ENCODE measurements around the gene SLC26A11. TPM values are rescaled to one million over a fixed set of nuclear protein-coding genes. Genes with fewer than 3 reads are reported as not detected.

SLC26A11 gene
- total and polyA plus RNA-seq, 2 of the 13 experiments (the other 11 are each of a cell fraction or from before 2014, with no cell fraction given) = 8.7 to 13.2 TPM

DNA sequence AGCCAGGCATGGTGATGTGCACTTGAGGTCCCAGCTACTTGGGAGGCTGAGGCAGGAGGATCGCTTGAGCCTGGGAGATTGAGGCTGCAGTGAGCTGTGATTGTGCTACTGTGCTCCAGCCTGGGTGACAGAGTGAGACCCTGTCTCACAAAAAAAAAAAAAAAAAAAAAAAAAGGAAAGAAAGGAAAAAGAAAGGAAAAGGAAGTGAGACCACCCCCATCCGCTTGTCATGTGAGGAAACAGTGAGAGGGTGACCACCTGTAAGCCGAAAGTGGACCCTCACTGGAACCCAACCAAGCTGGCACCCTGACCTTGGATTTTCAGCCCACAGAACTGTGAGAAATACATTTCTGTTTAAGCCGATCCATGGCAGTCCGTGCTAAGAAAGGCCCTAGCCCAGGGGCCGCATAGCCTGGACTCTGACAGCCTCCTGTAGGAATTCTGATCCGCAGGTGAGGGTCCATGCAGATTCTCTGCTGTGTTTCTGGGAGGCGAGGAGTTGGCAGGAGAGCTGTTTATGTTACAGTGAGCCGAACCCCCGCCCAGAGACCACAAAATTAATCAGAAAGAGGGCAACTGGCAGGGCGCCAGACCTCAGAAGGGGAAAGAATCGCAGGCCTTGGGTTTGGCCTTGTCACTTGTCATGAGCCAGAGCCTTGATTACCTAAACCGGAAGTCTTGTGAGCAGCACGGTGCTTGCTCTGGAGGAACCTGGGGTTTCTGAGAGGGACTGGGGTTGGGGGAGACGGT lies 1.0 kb upstream of the SLC26A11 start (continued):
- TF ChIP-seq, protein P1, sequence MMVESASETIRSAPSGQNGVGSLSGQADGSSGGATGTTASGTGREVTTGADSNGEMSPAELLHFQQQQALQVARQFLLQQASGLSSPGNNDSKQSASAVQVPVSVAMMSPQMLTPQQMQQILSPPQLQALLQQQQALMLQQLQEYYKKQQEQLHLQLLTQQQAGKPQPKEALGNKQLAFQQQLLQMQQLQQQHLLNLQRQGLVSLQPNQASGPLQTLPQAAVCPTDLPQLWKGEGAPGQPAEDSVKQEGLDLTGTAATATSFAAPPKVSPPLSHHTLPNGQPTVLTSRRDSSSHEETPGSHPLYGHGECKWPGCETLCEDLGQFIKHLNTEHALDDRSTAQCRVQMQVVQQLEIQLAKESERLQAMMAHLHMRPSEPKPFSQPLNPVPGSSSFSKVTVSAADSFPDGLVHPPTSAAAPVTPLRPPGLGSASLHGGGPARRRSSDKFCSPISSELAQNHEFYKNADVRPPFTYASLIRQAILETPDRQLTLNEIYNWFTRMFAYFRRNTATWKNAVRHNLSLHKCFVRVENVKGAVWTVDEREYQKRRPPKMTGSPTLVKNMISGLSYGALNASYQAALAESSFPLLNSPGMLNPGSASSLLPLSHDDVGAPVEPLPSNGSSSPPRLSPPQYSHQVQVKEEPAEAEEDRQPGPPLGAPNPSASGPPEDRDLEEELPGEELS (CRISPR knock-in tag; IDR thresholded peaks at IDR 0.05) = no peak
- TF ChIP-seq FOXP1 (IDR thresholded peaks at IDR 0.05) (no peak), FOXP1 (CRISPR knock-in tag; IDR thresholded peaks at IDR 0.05) (0 out of 2 replicates have a peak, but pooled peaks have one; percentile 7), MXD4 (CRISPR knock-in tag; IDR thresholded peaks at IDR 0.05) (no peak), SRY (CRISPR knock-in tag; IDR thresholded peaks at IDR 0.05) (no peak), ZNF501 (CRISPR knock-in tag; IDR thresholded peaks at IDR 0.05) (peak; percentile 4; the same call in 1 of the 2 replicates), THAP7 (CRISPR knock-in tag; IDR thresholded peaks at IDR 0.05) (0 out of 2 replicates have a peak, but pooled peaks have one; percentile 33), ZNF558 (CRISPR knock-in tag; IDR thresholded peaks at IDR 0.05; ENCODE audit: borderline replicate concordance) (no peak), HNF4A (CRISPR knock-in tag; IDR thresholded peaks at IDR 0.05) (peak; percentile 27; the same call in 1 of the 2 replicates), PREB (CRISPR knock-in tag; IDR thresholded peaks at IDR 0.05) (no peak), ZNF792 (CRISPR knock-in tag; IDR thresholded peaks at IDR 0.05) (no peak), MNT (IDR thresholded peaks at IDR 0.05) (no peak), ZNF281 (CRISPR knock-in tag; IDR thresholded peaks at IDR 0.05; ENCODE audit: borderline replicate concordance) (no peak), HMGA1 (CRISPR knock-in tag; conservative IDR thresholded peaks at IDR 0.05) (no peak), ATF7-NPFF (CRISPR knock-in tag; IDR thresholded peaks at IDR 0.05; ENCODE audit: low read depth) (no peak)
- TF ChIP-seq, protein P2, sequence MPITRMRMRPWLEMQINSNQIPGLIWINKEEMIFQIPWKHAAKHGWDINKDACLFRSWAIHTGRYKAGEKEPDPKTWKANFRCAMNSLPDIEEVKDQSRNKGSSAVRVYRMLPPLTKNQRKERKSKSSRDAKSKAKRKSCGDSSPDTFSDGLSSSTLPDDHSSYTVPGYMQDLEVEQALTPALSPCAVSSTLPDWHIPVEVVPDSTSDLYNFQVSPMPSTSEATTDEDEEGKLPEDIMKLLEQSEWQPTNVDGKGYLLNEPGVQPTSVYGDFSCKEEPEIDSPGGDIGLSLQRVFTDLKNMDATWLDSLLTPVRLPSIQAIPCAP (CRISPR knock-in tag; IDR thresholded peaks at IDR 0.05; ENCODE audit: low read depth) = no peak
- TF ChIP-seq, protein P3, sequence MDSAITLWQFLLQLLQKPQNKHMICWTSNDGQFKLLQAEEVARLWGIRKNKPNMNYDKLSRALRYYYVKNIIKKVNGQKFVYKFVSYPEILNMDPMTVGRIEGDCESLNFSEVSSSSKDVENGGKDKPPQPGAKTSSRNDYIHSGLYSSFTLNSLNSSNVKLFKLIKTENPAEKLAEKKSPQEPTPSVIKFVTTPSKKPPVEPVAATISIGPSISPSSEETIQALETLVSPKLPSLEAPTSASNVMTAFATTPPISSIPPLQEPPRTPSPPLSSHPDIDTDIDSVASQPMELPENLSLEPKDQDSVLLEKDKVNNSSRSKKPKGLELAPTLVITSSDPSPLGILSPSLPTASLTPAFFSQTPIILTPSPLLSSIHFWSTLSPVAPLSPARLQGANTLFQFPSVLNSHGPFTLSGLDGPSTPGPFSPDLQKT (CRISPR knock-in tag; IDR thresholded peaks at IDR 0.05; ENCODE audit: borderline replicate concordance) = no peak

Data from HepG2 (cell line).